H1 (cell line): Measurements from ENCODE around the gene GNAT1.
A peak's percentile ranks its signal among the peaks of the same experiment; 100 is the strongest.

Experiments
- EGR1 ChIP-seq: IDR thresholded peaks from 2 replicates; pipeline ENCODE4 v1.6.1; 2011; ENCODE audit warnings: low read depth, low read length, borderline replicate concordance
- EP300 ChIP-seq, 2 experiments: IDR thresholded peaks; 1 replicate in 1 of 2; 2 replicates in 1 of 2; pipeline ENCODE4 v1.6.1; 2011 to 2012; ENCODE audit warnings: low read depth in 2 of 2, low read length in 2 of 2, mild to moderate bottlenecking in 2 of 2, borderline replicate concordance in 1 of 2, inconsistent platforms in 1 of 2, moderate library complexity in 1 of 2
- FOSL1 ChIP-seq: IDR thresholded peaks from 2 replicates; pipeline ENCODE4 v1.6.1; 2011; ENCODE audit warnings: mild to moderate bottlenecking, low read depth, low read length, moderate library complexity; ENCODE audit not compliant: insufficient read depth
- POLR2A ChIP-seq, 2 experiments: IDR thresholded peaks; 1 replicate in 1 of 2; 2 replicates in 1 of 2; pipeline ENCODE4 v1.6.1; 2011; ENCODE audit warnings: low read depth in 2 of 2, low read length in 2 of 2, mild to moderate bottlenecking in 2 of 2; ENCODE audit errors: control extremely low read depth in 1 of 2
- TAF1 ChIP-seq: IDR thresholded peaks from 2 replicates; pipeline ENCODE4 v1.6.1; 2011; ENCODE audit warnings: mild to moderate bottlenecking, low read depth, low read length
- TF ChIP-seq, protein P1 (sequence below), 3 experiments: IDR thresholded peaks; 1 replicate in 2 of 3; 2 replicates in 1 of 3; pipeline versions ENCODE4 v1.5.1 to v1.6.1; 2011; ENCODE audit warnings: low read length in 3 of 3, mild to moderate bottlenecking in 3 of 3, inconsistent platforms in 2 of 3, low read depth in 1 of 3, moderate library complexity in 1 of 3; ENCODE audit not compliant: insufficient read depth in 1 of 3; ENCODE audit errors: control extremely low read depth in 1 of 3

DNA sequence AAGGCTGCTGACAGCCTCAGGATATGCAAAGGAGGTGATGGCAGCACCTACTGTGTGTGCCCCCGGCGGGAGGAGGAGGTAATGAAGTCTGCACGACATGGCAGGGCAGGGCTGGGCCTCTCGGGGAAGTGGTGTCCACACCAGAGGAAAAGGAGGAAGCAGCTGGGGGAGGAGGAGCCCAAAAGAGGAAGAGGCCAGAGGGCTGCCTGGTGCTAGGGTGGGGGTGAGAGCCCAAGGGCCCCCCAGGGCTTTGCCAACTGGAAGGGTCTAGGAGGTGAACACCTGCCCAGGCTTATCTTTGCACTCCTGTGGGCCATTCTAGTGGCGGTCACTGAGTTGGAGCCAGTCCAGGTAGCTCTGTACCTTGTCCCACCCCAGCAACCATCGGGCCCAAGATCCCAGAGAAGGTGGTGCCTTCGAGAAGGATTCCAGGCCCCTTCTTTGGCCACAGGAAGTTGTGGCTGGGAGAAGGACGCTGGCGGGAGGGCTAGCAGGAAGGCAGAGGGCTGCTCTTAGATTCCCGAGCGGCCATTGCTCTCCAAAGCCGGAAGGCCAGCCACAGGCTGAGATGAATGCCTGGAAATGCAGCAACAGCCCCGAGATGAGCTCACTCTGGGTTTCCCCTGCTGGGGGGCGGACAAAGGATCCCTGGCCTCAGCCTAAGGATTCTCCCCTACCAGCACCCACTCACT lies 51.6 kb downstream of the GNAT1 start:
- TF ChIP-seq FOSL1 (no peak), POLR2A (IDR thresholded peaks at IDR 0.05; ENCODE audit: control extremely low read depth in 1 of 2, low read depth in 2 of 2, low read length in 2 of 2) (no peak), EGR1 (no peak), EP300 (IDR thresholded peaks at IDR 0.05; ENCODE audit: borderline replicate concordance in 1 of 2, low read depth in 2 of 2, low read length in 2 of 2) (no peak), TAF1 (no peak)
- TF ChIP-seq, protein P1, sequence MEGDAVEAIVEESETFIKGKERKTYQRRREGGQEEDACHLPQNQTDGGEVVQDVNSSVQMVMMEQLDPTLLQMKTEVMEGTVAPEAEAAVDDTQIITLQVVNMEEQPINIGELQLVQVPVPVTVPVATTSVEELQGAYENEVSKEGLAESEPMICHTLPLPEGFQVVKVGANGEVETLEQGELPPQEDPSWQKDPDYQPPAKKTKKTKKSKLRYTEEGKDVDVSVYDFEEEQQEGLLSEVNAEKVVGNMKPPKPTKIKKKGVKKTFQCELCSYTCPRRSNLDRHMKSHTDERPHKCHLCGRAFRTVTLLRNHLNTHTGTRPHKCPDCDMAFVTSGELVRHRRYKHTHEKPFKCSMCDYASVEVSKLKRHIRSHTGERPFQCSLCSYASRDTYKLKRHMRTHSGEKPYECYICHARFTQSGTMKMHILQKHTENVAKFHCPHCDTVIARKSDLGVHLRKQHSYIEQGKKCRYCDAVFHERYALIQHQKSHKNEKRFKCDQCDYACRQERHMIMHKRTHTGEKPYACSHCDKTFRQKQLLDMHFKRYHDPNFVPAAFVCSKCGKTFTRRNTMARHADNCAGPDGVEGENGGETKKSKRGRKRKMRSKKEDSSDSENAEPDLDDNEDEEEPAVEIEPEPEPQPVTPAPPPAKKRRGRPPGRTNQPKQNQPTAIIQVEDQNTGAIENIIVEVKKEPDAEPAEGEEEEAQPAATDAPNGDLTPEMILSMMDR (IDR thresholded peaks at IDR 0.05; ENCODE audit: control extremely low read depth in 1 of 3, insufficient read depth in 1 of 3, low read depth in 1 of 3, low read length in 3 of 3): peak in 1 of 3 experiments; percentile 34; a peak in 2 of 4 replicates
